Gastroesophageal sphincter (tissue), 3 donors: Measurements from ENCODE around the gene ZNF264.

ENCODE experiments used
- EP300 ChIP-seq: sonication (generic); formaldehyde crosslinking; IDR thresholded peaks from one replicate; pipeline ENCODE4 v1.6.1; 2017; ENCODE audit warnings: antibody characterized with exemption, mild to moderate bottlenecking
- POLR2A ChIP-seq, 2 donors: fragments of 450-650 bp; IDR thresholded peaks; one replicate each; pipeline ENCODE4 v1.6.1; 2017; ENCODE audit warnings: antibody characterized with exemption in 2 of 2, mild to moderate bottlenecking in 2 of 2, moderate library complexity in 1 of 2
- TF ChIP-seq, protein P1 (sequence below), 4 experiments: fragments of 200-600 bp in 2 of 4; fragments of 450-650 bp in 2 of 4; sonication (generic) in 1 of 4; IDR thresholded peaks; one replicate each; pipeline ENCODE4 v1.5.1; 2017 to 2019; ENCODE audit warnings: antibody characterized with exemption in 4 of 4, mild to moderate bottlenecking in 2 of 4, moderate library complexity in 2 of 4

DNA sequence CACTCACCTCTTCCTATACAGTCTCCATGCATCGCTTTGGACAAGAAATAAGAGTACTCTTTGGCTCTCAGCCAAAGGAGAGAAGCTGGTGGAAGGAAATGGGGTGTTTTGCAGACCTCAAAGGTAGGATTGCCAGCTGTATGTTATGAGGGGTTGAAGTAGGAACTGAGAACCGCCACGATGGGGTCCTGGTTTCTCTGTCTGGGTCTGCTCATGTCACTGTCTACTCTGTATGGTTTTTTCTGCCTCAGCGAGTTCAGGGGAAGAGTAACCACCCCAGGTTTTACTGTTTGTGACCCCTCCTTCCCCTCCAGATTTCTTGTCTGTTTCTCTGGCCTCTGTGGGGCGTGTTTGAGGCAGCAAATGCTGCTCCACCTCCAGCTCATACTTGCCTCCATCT, 53.2 kb downstream of the ZNF264 start:
- TF ChIP-seq POLR2A (IDR thresholded peaks at IDR 0.05) (no peak), EP300 (no peak)
- TF ChIP-seq, protein P1, sequence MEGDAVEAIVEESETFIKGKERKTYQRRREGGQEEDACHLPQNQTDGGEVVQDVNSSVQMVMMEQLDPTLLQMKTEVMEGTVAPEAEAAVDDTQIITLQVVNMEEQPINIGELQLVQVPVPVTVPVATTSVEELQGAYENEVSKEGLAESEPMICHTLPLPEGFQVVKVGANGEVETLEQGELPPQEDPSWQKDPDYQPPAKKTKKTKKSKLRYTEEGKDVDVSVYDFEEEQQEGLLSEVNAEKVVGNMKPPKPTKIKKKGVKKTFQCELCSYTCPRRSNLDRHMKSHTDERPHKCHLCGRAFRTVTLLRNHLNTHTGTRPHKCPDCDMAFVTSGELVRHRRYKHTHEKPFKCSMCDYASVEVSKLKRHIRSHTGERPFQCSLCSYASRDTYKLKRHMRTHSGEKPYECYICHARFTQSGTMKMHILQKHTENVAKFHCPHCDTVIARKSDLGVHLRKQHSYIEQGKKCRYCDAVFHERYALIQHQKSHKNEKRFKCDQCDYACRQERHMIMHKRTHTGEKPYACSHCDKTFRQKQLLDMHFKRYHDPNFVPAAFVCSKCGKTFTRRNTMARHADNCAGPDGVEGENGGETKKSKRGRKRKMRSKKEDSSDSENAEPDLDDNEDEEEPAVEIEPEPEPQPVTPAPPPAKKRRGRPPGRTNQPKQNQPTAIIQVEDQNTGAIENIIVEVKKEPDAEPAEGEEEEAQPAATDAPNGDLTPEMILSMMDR (IDR thresholded peaks at IDR 0.05), result no peak
